HepG2 (cell line): ENCODE measurements around the gene CERS6. TPM values are rescaled to one million over a fixed set of nuclear protein-coding genes. Genes with fewer than 3 reads are reported as not detected.

Source experiments
- ATAC-seq: fragments of 200-7000 bp; cut with Tn5 transposase; 3 replicates; pipeline ENCODE4 v1.9.1; 2020; ENCODE audit warnings: mild to moderate bottlenecking, moderate library complexity
- BruUV-seq: library from RNA; stranded (reverse); fragments of 400-500 nt; replicated peaks from 2 replicates; lab custom pipeline; 2021; lab: Mats Ljungman, UMichigan
- CTCF ChIA-PET: fragments of 300-600 bp; formaldehyde crosslinking; extraction: SDS; loops from one replicate; lab custom pipeline; 2021; ENCODE audit warnings: low total read pairs, inconsistent platforms, low intra/inter-chr PET ratio; lab: Yijun Ruan, JAX
- POLR2A ChIA-PET: fragments of 350-600 bp; sonication (Branson Sonifier 250); formaldehyde crosslinking; loops from one replicate; lab custom pipeline; 2020; ENCODE audit warnings: antibody characterized with exemption, inconsistent platforms; lab: Yijun Ruan, JAX
- DNase-seq: peaks from one replicate; pipeline ENCODE4 v3.0.0-alpha.2; 2015; ENCODE audit warnings: low spot score
- FAIRE-seq: peaks from 3 replicates; lab custom pipeline; 2011; peaks lifted over from hg19 to GRCh38; lab: Jason Lieb, UNC
- H2AFZ ChIP-seq: one replicate; pipeline ENCODE4 v1.6.1; 2011; ENCODE audit warnings: low read length, inconsistent platforms
- H3K27ac ChIP-seq: fragments of 300-600 bp; 3 replicates; pipeline ENCODE4 v1.8.0; 2011; ENCODE audit warnings: mixed run types, mild to moderate bottlenecking, mixed read lengths, low read length, inconsistent platforms; ENCODE audit not compliant: insufficient read depth; ENCODE audit errors: extremely low read length
- H3K27me3 ChIP-seq, 2 experiments: fragments of 200-600 bp in 1 of 2; 2 replicates in 1 of 2; 3 replicates in 1 of 2; pipeline versions ENCODE4 v1.6.0 to v1.8.0; 2011; ENCODE audit warnings: low read length in 2 of 2, mild to moderate bottlenecking in 2 of 2, moderate library complexity in 2 of 2, inconsistent platforms in 1 of 2; ENCODE audit not compliant: insufficient read depth in 2 of 2, control insufficient read depth in 1 of 2
- H3K36me3 ChIP-seq, 2 experiments: fragments of 200-600 bp in 1 of 2; replicated peaks in 1 of 2; 2 replicates in 1 of 2; 3 replicates in 1 of 2; pipeline versions ENCODE4 v1.5.1 to v1.8.0; 2011; ENCODE audit warnings: low read length in 2 of 2, inconsistent platforms in 1 of 2; ENCODE audit not compliant: insufficient read depth in 2 of 2, control insufficient read depth in 1 of 2
- H3K4me1 ChIP-seq: 2 replicates; pipeline ENCODE4 v1.5.1; 2012; ENCODE audit warnings: low read length, inconsistent platforms; ENCODE audit not compliant: insufficient read depth
- H3K4me2 ChIP-seq: 2 replicates; pipeline ENCODE4 v1.6.0; 2011; ENCODE audit warnings: low read depth, low read length, inconsistent platforms
- H3K4me3 ChIP-seq, 3 experiments: fragments of 200-600 bp in 1 of 3; sonication (generic), shearing (Covaris generic) in 1 of 3; replicated peaks in 1 of 3; 2 replicates each; pipeline ENCODE4 v1.5.1; 2011 to 2016; ENCODE audit warnings: low read length in 3 of 3, inconsistent platforms in 2 of 3, low read depth in 2 of 3, mild to moderate bottlenecking in 2 of 3, control low read depth in 1 of 3, mixed read lengths in 1 of 3; ENCODE audit not compliant: insufficient read depth in 1 of 3
- H3K79me2 ChIP-seq: one replicate; pipeline ENCODE4 v1.6.1; 2011; ENCODE audit warnings: low read length, inconsistent platforms; ENCODE audit not compliant: insufficient read depth
- H3K9ac ChIP-seq: 2 replicates; pipeline ENCODE4 v1.6.0; 2011; ENCODE audit warnings: mild to moderate bottlenecking, low read depth, low read length, inconsistent platforms; ENCODE audit not compliant: insufficient read depth
- H3K9me3 ChIP-seq: 2 replicates; pipeline ENCODE4 v1.5.1; 2012; ENCODE audit warnings: mild to moderate bottlenecking, low read length
- H4K20me1 ChIP-seq: 2 replicates; pipeline ENCODE4 v1.6.0; 2011; ENCODE audit warnings: inconsistent platforms, mild to moderate bottlenecking, low read length, moderate library complexity; ENCODE audit not compliant: insufficient read depth
- IRX3 ChIP-seq: sonication (generic); formaldehyde crosslinking; IDR thresholded peaks from 2 replicates; pipeline ENCODE4 v1.8.1; 2023; ENCODE audit warnings: mild to moderate bottlenecking, low read depth, missing genetic modification reagents, borderline replicate concordance
- PRMT3 ChIP-seq: sonication (generic); formaldehyde crosslinking; IDR thresholded peaks from 2 replicates; pipeline ENCODE4 v1.8.1; 2022; ENCODE audit warnings: low read depth, mild to moderate bottlenecking, moderate library complexity, missing genetic modification reagents, borderline replicate concordance
- ZBTB10 ChIP-seq: sonication (generic); formaldehyde crosslinking; IDR thresholded peaks from 2 replicates; pipeline ENCODE4 v1.4.0; 2020; ENCODE audit warnings: missing genetic modification reagents, borderline replicate concordance
- ZBTB34 ChIP-seq: sonication (generic); formaldehyde crosslinking; IDR thresholded peaks from 2 replicates; pipeline ENCODE4 v1.8.0; 2022; ENCODE audit warnings: mild to moderate bottlenecking, missing genetic modification reagents
- ZNF616 ChIP-seq: sonication (generic); formaldehyde crosslinking; IDR thresholded peaks from 2 replicates; pipeline ENCODE4 v1.5.0; 2020; ENCODE audit warnings: low read depth, mild to moderate bottlenecking, missing genetic modification reagents
- WGBS: methylation state at CpG from one replicate; pipeline ENCODE4 v1.1.6; 2017; ENCODE audit warnings: low lambda C conversion rate; 5-methylcytosine and 5-hydroxymethylcytosine counted together
- in situ Hi-C: cut with HindIII; loops from 2 replicates; pipeline ENCODE4 v1.10.0; 2017; ENCODE audit warnings: low pct_unique_long_range_greater_than_20kb; ENCODE audit not compliant: extremely low pct_ligation_motif_present
- intact Hi-C: fragments of 100-400 bp; cut with micrococcal nuclease; formaldehyde crosslinking; loops from one replicate; pipeline ENCODE4 v1.10.0; 2022; ENCODE audit not compliant: unreplicated experiment
- polyA plus RNA-seq, 8 experiments: library from polyadenylated mRNA; depleted of rRNA in 3 of 8; stranded (reverse) in 7 of 8; unstranded in 1 of 8; fragments of >200 nt; fragmentation: Illumina TruSeq in 4 of 8; extraction: Trizol in 4 of 8; gene quantifications; 2 replicates each; pipeline versions ENCODE4 v1.2.1 to v1.2.3, GENCODE V29; 2011 to 2016; ENCODE audit warnings: low read depth in 4 of 8, missing spikeins in 1 of 8, mixed read lengths in 1 of 8; ENCODE audit not compliant: insufficient read depth in 1 of 8
- total RNA-seq, 5 experiments: library from RNA; depleted of rRNA; stranded (reverse); fragments of >200 nt; fragmentation: Illumina TruSeq; extraction: Trizol; gene quantifications; 2 replicates each; pipeline ENCODE4 v1.2.3, GENCODE V29; 2016; ENCODE audit warnings: low read depth in 1 of 5

The CERS6 gene
- total and polyA plus RNA-seq, 2 of the 13 experiments (the other 11 are each of a cell fraction or from before 2014, with no cell fraction given), result 10.1 to 20.3 TPM

GRCh38 chr2:168517816-168518215 lies 61.7 kb downstream of the CERS6 start:
- Histone ChIP-seq H2AFZ (no peak overlapping the region), H3K4me1 (no peaks in the 10 kb centered on the region), H3K9ac (no peak overlapping the region), H3K4me3 (no peak overlapping the region), H3K79me2 (peaks cover 28% of the 10 kb centered on the region), H3K9me3 (no peaks in the 10 kb centered on the region), H3K27me3 (no peaks in the 10 kb centered on the region), H3K27ac (no peak overlapping the region), H3K36me3 (no peaks in the 10 kb centered on the region), H3K4me2 (no peak overlapping the region), H4K20me1 (no peaks in the 10 kb centered on the region)
- POLR2A ChIA-PET, result no interaction called here
- no TSS peak for BruUV-seq
- no peak for DNase-seq
- 94% methylated on average over 7 of the region's 7 CpGs for WGBS
- in situ Hi-C loops, result no loop called here
- no peak for FAIRE-seq
- no peak for ATAC-seq
- TF ChIP-seq ZBTB10 (CRISPR knock-in tag) (no peak), ZNF616 (CRISPR knock-in tag) (no peak), PRMT3 (CRISPR knock-in tag) (no peak), ZBTB34 (CRISPR knock-in tag) (no peak), IRX3 (CRISPR knock-in tag) (no peak)
- intact Hi-C loops, result no loop called here
- CTCF ChIA-PET, result no interaction called here
